Glomerular endothelial cell (primary cell): ENCODE results near the gene MMS22L. TPM values are rescaled to one million over a fixed set of nuclear protein-coding genes. Genes with fewer than 3 reads are reported as not detected.
"Not testable (repeated sequence)": the region's sequence is repeated elsewhere in the genome, so short reads cannot be mapped to it uniquely, and the experiment has no call there.

Experiments
- DNase-seq: peaks from one replicate; pipeline ENCODE4 v3.0.0-alpha.2; 2011; ENCODE audit warnings: low read depth, low spot score; ENCODE audit errors: extremely low read depth
- total RNA-seq: library from RNA; depleted of rRNA; stranded (reverse); fragments of >200 nt; gene quantifications from 2 replicates; pipeline ENCODE4 v1.2.3, GENCODE V29; 2015

Gene MMS22L
- total RNA-seq, 1 donor from 2014 or later: 15.5 TPM

DNA sequence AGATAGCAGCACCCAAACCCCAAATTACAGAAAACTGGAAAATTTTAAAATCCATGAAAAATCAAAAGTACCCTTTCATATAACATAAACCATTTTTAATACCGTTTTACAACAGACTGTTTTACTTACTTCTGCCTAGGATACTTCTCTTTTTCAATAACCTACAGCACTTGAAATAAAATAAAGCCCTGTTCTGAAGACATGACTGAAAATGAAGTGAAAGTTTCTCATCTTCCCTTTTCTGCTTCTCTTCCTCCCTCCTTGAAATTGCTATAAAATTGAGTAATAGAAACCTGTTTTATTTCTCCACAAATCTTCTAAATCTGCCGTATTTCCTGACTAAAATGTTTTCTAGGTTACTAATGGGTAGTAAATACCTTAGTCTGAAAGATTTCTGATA is 20.3 kb downstream of the MMS22L start:
- no peak for DNase-seq

GRCh38 chr6:97246842-97247241 is 36.2 kb downstream of the MMS22L start:
- DNase-seq: no peak

DNA sequence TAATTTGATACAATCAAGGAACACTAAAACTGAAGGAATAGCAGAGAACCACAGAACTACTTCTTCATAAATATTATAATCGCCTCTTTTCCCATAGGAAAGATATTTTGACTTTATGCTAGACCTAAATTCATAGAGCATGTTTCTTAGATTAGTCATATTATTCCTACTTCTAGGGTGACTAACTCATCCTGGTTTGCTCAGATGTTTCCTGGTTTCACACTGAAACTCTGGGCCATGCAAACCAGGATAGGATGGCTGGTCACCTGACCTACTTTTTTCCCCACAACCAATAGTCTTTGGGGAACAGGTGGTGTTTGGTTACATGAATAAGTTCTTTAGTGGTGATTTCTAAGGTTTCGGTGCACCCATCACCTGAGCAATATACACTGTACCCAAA is 42.8 kb downstream of the MMS22L start:
- peak; percentile 86 for DNase-seq

GRCh38 chr6:97231911-97232310 is 51.1 kb downstream of the MMS22L start:
- DNase-seq: no peak

DNA sequence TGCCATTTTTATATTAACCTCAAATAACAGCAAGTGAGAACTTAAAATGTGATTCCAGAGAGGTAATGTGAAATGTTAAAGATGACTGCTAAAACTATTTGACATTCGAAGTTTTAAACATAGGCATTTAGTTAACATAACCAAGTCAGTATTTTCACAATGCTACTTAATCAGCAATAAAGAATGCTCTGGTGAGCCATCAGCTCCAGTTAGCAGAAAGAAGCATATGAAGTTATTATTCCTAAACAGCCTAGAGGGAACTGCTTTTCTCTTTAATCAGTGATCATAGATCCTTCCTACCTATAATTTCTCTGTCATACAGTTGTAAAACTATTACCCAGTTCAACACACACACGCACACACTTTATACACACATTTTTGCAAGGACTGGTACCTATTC is 60.1 kb downstream of the MMS22L start:
- no peak for DNase-seq

DNA sequence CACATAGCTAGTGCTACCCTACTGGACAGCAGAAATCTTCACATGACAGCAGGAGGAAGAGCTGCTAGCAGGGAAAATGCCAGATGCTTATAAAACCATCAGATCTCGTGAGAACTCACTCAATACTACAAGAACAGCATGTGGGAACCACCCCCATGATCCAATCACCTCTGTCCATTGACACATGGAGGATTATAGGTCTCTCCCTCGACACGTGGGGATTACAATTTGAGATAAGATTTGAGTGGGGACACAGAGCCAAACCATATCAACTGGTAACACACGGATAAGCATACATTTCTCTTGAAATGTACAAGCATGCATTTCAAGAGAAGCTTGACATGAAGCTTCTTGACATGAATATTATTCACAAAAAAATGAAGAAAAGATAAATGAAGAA is 64.1 kb downstream of the MMS22L start:
- DNase-seq: no peak

DNA sequence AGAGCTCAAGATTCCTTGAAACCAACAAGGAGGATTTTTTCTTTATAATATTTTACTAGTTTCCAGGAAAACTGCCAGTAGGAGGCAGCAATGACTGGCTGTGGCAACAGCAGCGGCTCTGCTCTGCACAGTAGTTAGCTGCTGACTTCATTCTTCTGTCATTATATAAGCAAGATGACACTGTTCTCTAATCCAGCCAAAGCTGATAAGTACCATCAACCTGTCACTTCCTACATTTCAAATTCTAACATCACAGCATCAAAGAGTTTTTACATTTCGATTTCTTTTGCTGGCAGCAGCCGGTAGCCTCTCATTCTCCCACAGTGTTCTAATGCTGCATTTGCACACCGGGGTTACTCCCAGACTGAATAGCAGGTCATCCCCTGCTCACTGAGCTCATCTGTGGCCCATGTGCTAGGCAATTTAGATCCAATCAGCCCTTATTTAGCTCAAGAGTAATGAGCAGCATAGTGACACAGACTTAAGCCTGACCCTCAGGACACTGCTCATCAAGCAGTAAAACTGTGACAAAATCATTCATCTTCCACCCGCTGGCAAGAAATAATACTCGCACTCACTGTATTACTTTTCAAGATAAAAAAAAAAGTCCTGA is 67.8 kb downstream of the MMS22L start:
- DNase-seq: no peak

DNA sequence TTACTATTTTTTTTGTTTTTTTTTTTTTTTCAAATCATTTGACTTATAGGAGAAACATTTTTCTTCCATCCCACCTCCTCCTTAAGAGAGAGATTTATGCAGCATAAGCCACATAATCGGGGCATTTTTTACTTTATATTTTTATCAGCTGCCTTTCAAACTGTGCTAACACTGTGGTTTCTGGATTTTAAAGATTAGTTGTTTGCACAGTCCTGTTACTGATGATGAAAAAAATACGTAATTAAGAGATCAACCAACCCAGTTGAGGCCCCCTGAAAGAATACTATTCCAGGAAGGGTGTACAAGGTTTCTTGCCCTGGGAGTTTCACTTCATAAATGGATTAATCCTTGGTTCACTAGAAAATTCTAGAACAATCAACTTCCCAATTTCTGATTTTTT is 68.3 kb downstream of the MMS22L start:
- no peak for DNase-seq

- DNase-seq: no peak
Observed at GRCh38 chr6:97207383-97207782, 75.6 kb downstream of the MMS22L start.

GRCh38 chr6:97205966-97206365 is 77.0 kb downstream of the MMS22L start:
- DNase-seq: no peak

- no peak for DNase-seq
Observed at GRCh38 chr6:97203343-97203742, 79.7 kb downstream of the MMS22L start.

GRCh38 chr6:97198046-97198565 is 84.9 kb downstream of the MMS22L start:
- DNase-seq: no peak

GRCh38 chr6:97195117-97195516 is 87.9 kb downstream of the MMS22L start:
- no peak for DNase-seq

DNA sequence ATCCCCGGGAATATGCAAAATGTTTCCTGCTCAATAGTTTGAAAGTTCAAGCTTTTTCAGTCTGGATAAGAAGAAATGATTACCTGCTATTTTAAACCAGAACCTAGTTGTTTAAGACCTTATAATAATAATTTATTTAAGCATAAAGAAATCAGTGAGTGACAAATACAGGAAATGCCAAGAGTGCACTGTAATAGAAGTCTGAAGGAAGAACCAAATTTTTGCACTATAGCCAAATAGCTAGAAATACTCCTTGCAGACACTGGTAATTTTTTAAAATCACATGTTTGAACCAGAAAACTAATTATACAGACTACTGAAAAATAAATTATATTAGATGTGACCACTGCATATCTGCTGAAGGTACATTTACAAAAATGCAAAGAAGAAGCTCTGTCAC is 93.2 kb downstream of the MMS22L start:
- DNase-seq: no peak

GRCh38 chr6:97187951-97188350 is 95.1 kb downstream of the MMS22L start:
- no peak for DNase-seq

DNA sequence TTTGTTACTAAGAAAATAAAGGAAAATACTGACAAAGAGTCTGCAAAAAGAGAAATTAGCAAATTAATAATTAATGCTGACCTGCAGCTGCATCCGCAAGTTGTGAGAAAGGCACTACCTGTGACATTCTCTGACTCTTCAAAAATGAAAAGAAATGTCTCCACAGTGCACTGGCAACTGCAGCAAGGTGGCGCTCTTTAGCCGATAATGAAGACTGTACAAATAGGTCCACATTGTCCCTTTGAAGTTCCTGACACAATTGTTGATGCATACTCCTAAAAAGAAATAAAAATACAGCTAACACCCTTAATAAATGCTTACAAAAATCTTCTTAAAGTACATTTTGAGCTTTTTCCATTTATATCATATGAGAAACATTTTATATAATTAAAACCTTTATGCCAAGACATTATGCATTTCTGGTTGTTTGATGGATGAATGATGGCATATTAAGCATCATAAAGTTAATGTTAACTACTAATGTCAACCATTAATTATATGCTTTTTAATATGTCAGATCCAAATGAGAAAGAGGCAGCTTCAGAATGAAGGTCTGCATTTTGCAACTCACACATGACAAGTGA is 96.5 kb downstream of the MMS22L start:
- DNase-seq: no peak

- DNase-seq: no peak
Observed at GRCh38 chr6:97177905-97178304, 105.1 kb downstream of the MMS22L start.

- DNase-seq: no peak
Observed at GRCh38 chr6:97176468-97176867, 106.5 kb downstream of the MMS22L start.

- no peak for DNase-seq
Observed at GRCh38 chr6:97175806-97176205, 107.2 kb downstream of the MMS22L start.

GRCh38 chr6:97174471-97174870 is 108.5 kb downstream of the MMS22L start:
- DNase-seq: no peak

GRCh38 chr6:97160280-97160679 is 122.7 kb downstream of the MMS22L start:
- DNase-seq: no peak

DNA sequence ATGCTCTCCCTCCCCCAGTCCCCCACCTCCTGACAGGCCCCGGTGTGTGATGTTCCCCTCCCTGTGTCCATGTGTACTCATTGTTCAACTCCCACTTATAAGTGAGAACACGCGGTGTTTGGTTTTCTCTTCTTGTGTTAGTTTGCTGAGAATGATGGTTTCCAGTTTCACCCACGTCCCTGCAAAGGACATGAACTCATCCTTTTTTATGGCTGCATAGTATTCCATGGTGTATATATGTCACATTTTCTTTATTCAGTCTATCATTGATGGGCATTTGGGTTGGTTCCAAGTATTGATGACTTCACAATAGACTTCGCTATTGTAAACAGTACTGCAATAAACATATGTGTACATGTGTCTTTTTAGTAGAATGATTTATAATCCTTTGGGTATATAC is 127.6 kb downstream of the MMS22L start:
- not testable (repeated sequence) for DNase-seq

GRCh38 chr6:97154015-97154414 is 129.0 kb downstream of the MMS22L start:
- DNase-seq: no peak
